ENCODE data around the gene ASB2.

The ASB2 gene

GRCh38 chr14:93947282-93947681 lies 29.1 kb downstream of the ASB2 start:
- Histone ChIP-seq H3K4me1 (no peaks in the 10 kb centered on the region), H3K9me3 (no peaks in the 10 kb centered on the region), H3K4me3 (ENCODE audit: low read depth, low read length) (no peak overlapping the region), H3K27me3 (no peaks in the 10 kb centered on the region), H3K36me3 (no peaks in the 10 kb centered on the region)
- TF ChIP-seq CTCF (IDR thresholded peaks at IDR 0.05; ENCODE audit: low read depth, low read length) = no peak
- no peak for DNase-seq

GRCh38 chr14:93946541-93947090 lies 29.8 kb downstream of the ASB2 start:
- TF ChIP-seq CTCF (IDR thresholded peaks at IDR 0.05; ENCODE audit: low read depth, low read length) = no peak
- DNase-seq = no peak
- Histone ChIP-seq H3K4me3 (ENCODE audit: low read depth, low read length) (no peak overlapping the region), H3K27me3 (no peaks in the 10 kb centered on the region), H3K36me3 (no peaks in the 10 kb centered on the region), H3K4me1 (no peaks in the 10 kb centered on the region), H3K9me3 (no peaks in the 10 kb centered on the region)

- Histone ChIP-seq H3K36me3 (no peaks in the 10 kb centered on the region), H3K27me3 (no peaks in the 10 kb centered on the region), H3K4me1 (no peaks in the 10 kb centered on the region), H3K9me3 (no peaks in the 10 kb centered on the region), H3K4me3 (ENCODE audit: low read depth, low read length) (no peak overlapping the region)
- DNase-seq = no peak
- no peak for TF ChIP-seq CTCF (IDR thresholded peaks at IDR 0.05; ENCODE audit: low read depth, low read length)
These were observed 30.3 kb downstream of the ASB2 start for GRCh38 chr14:93946104-93946503.

- Histone ChIP-seq H3K36me3 (no peaks in the 10 kb centered on the region), H3K4me1 (no peaks in the 10 kb centered on the region)
These were observed 31.3 kb downstream of the ASB2 start for GRCh38 chr14:93945070-93945399.

GRCh38 chr14:93944348-93945069 lies 31.9 kb downstream of the ASB2 start:
- H3K36me3 ChIP-seq = no peaks in the 10 kb centered on the region
- TF ChIP-seq CTCF (IDR thresholded peaks at IDR 0.05; ENCODE audit: low read depth, low read length) = no peak

More at GRCh38 chr14:93945070-93945399, 31.3 kb downstream of the ASB2 start:
- Histone ChIP-seq H3K4me3 (ENCODE audit: low read depth, low read length) (no peak overlapping the region), H3K27me3 (no peaks in the 10 kb centered on the region), H3K9me3 (no peaks in the 10 kb centered on the region)
- no peak for DNase-seq
- no peak for TF ChIP-seq CTCF (IDR thresholded peaks at IDR 0.05; ENCODE audit: low read depth, low read length)

GRCh38 chr14:93943930-93944329 lies 32.4 kb downstream of the ASB2 start:
- no peaks in the 10 kb centered on the region for H3K27me3 ChIP-seq
- H3K4me1 ChIP-seq = no peaks in the 10 kb centered on the region
- no peaks in the 10 kb centered on the region for H3K36me3 ChIP-seq
- DNase-seq = no peak
- H3K4me3 ChIP-seq (ENCODE audit: low read depth, low read length) = no peak overlapping the region
- no peaks in the 10 kb centered on the region for H3K9me3 ChIP-seq
- TF ChIP-seq CTCF (IDR thresholded peaks at IDR 0.05; ENCODE audit: low read depth, low read length) = no peak

More at GRCh38 chr14:93944348-93945069, 31.9 kb downstream of the ASB2 start:
- H3K4me1 ChIP-seq = no peaks in the 10 kb centered on the region
- no peaks in the 10 kb centered on the region for H3K27me3 ChIP-seq
- DNase-seq = no peak
- no peaks in the 10 kb centered on the region for H3K9me3 ChIP-seq
- H3K4me3 ChIP-seq (ENCODE audit: low read depth, low read length) = no peak overlapping the region
